ENCODE results near the gene PPBP.

GRCh38 chr4:73962724-73963123, 25.3 kb downstream of the PPBP start:
- TF ChIP-seq CTCF (IDR thresholded peaks at IDR 0.05; ENCODE audit: insufficient read depth, low read length, poor library complexity, severe bottlenecking) (no peak), EZH2phosphoT487 (conservative IDR thresholded peaks at IDR 0.05; ENCODE audit: low read length) (no peak)
